Immature natural killer cell (primary cell): ENCODE data around the gene SCN2A. TPM values are rescaled to one million over a fixed set of nuclear protein-coding genes. Genes with fewer than 3 reads are reported as not detected.
A peak's percentile ranks its signal among the peaks of the same experiment; 100 is the strongest.

Experiments
- DNase-seq, 3 donors: peaks; one replicate each; pipeline ENCODE4 v3.0.0; 2022; ENCODE audit warnings: mixed read lengths in 1 of 3
- H3K27ac Mint-ChIP-seq, 6 donors: one replicate each; pipeline ENCODE4 v1.8.0; 2020; ENCODE audit warnings: mixed read lengths in 6 of 6, mild to moderate bottlenecking in 5 of 6, inconsistent platforms in 4 of 6, moderate library complexity in 3 of 6
- H3K27me3 Mint-ChIP-seq, 3 donors: one replicate each; pipeline ENCODE4 v1.8.0; 2020 to 2021; ENCODE audit warnings: low read depth in 3 of 3, mild to moderate bottlenecking in 3 of 3, mixed read lengths in 3 of 3, moderate library complexity in 3 of 3, inconsistent platforms in 1 of 3
- H3K36me3 Mint-ChIP-seq, 3 donors: one replicate each; pipeline ENCODE4 v1.8.0; 2020; ENCODE audit warnings: mixed read lengths in 3 of 3, inconsistent platforms in 2 of 3, mild to moderate bottlenecking in 2 of 3
- H3K4me1 Mint-ChIP-seq, 2 donors: one replicate each; pipeline ENCODE4 v1.8.0; 2020; ENCODE audit warnings: inconsistent platforms in 2 of 2, mild to moderate bottlenecking in 2 of 2, mixed read lengths in 2 of 2, moderate library complexity in 1 of 2
- H3K4me3 Mint-ChIP-seq, 5 donors: one replicate each; pipeline ENCODE4 v1.8.0; 2020; ENCODE audit warnings: mild to moderate bottlenecking in 5 of 5, mixed read lengths in 5 of 5, inconsistent platforms in 3 of 5, moderate library complexity in 3 of 5
- H3K9me3 Mint-ChIP-seq, 6 donors: one replicate each; pipeline ENCODE4 v1.8.0; 2020; ENCODE audit warnings: mild to moderate bottlenecking in 6 of 6, mixed read lengths in 6 of 6, inconsistent platforms in 4 of 6, moderate library complexity in 3 of 6
- polyA plus RNA-seq, 3 donors: library from polyadenylated mRNA; unstranded; fragments of 300-500 nt; fragmentation: Illumina TruSeq; gene quantifications; one replicate each; pipeline ENCODE4 v1.2.3, GENCODE V29; 2021

The SCN2A gene
- polyA plus RNA-seq, 3 donors from 2014 or later: not detected

- no peak for DNase-seq
- H3K27me3 Mint-ChIP-seq: peaks cover 0 to 5% (median 0%) of the 10 kb centered on the region in 3 donors
- peaks cover 0 to 5% (median 0%) of the 10 kb centered on the region in 3 donors for H3K36me3 Mint-ChIP-seq
- H3K4me1 Mint-ChIP-seq: no peaks in the 10 kb centered on the region
- peaks cover 0 to 6% (median 0%) of the 10 kb centered on the region in 6 donors for H3K9me3 Mint-ChIP-seq
- no peak overlapping the region for H3K27ac Mint-ChIP-seq
- H3K4me3 Mint-ChIP-seq: no peak overlapping the region
These were observed 188.5 kb downstream of the SCN2A start for GRCh38 chr2:165427686-165428085.

- no peak overlapping the region for H3K27ac Mint-ChIP-seq
- no peaks in the 10 kb centered on the region for H3K4me1 Mint-ChIP-seq
- no peak overlapping the region for H3K4me3 Mint-ChIP-seq
- H3K9me3 Mint-ChIP-seq: no peaks in the 10 kb centered on the region
- H3K27me3 Mint-ChIP-seq: peaks cover 0 to 5% (median 0%) of the 10 kb centered on the region in 3 donors
- H3K36me3 Mint-ChIP-seq: no peaks in the 10 kb centered on the region
- no peak for DNase-seq
These were observed 189.7 kb downstream of the SCN2A start for GRCh38 chr2:165428926-165429325.

GRCh38 chr2:165431014-165431413 lies 191.8 kb downstream of the SCN2A start:
- peaks cover 0 to 1% of the 10 kb centered on the region in 2 donors for H3K4me1 Mint-ChIP-seq
- no peaks in the 10 kb centered on the region for H3K36me3 Mint-ChIP-seq
- no peak overlapping the region for H3K27ac Mint-ChIP-seq
- H3K9me3 Mint-ChIP-seq: no peaks in the 10 kb centered on the region
- no peak overlapping the region for H3K4me3 Mint-ChIP-seq
- DNase-seq: no peak
- H3K27me3 Mint-ChIP-seq: peaks cover 0 to 5% (median 0%) of the 10 kb centered on the region in 3 donors

GRCh38 chr2:165432234-165432966 lies 193.2 kb downstream of the SCN2A start:
- no peak overlapping the region for H3K4me3 Mint-ChIP-seq
- peaks cover 0 to 3% (median 0%) of the 10 kb centered on the region in 3 donors for H3K27me3 Mint-ChIP-seq
- H3K36me3 Mint-ChIP-seq: no peaks in the 10 kb centered on the region
- no peaks in the 10 kb centered on the region for H3K9me3 Mint-ChIP-seq
- no peak for DNase-seq
- peaks cover 9 to 14% of the 10 kb centered on the region in 2 donors for H3K4me1 Mint-ChIP-seq
- no peak overlapping the region for H3K27ac Mint-ChIP-seq

GRCh38 chr2:165434865-165435496 lies 195.8 kb downstream of the SCN2A start:
- H3K27ac Mint-ChIP-seq: no peak overlapping the region
- no peaks in the 10 kb centered on the region for H3K9me3 Mint-ChIP-seq
- H3K36me3 Mint-ChIP-seq: no peaks in the 10 kb centered on the region
- H3K27me3 Mint-ChIP-seq: no peaks in the 10 kb centered on the region
- peaks cover 17 to 30% of the 10 kb centered on the region in 2 donors for H3K4me1 Mint-ChIP-seq
- no peak overlapping the region for H3K4me3 Mint-ChIP-seq
- DNase-seq: no peak

GRCh38 chr2:165435611-165436010 lies 196.4 kb downstream of the SCN2A start:
- Mint-ChIP-seq H3K4me3 (no peak overlapping the region), H3K9me3 (no peaks in the 10 kb centered on the region), H3K27me3 (peaks cover 0 to 3% (median 0%) of the 10 kb centered on the region in 3 donors), H3K4me1 (peaks cover 23 to 36% of the 10 kb centered on the region in 2 donors), H3K27ac (no peak overlapping the region), H3K36me3 (no peaks in the 10 kb centered on the region)
- DNase-seq: no peak

- H3K27me3 Mint-ChIP-seq: peaks cover 0 to 3% (median 0%) of the 10 kb centered on the region in 3 donors
- H3K4me3 Mint-ChIP-seq: peak overlapping the region in 3 of 5 donors; percentile 31 to 63 (median 36)
- peak overlapping the region in 5 of 6 donors; percentile 24 to 74 (median 42) for H3K27ac Mint-ChIP-seq
- H3K9me3 Mint-ChIP-seq: no peaks in the 10 kb centered on the region
- peaks cover 23 to 37% of the 10 kb centered on the region in 2 donors for H3K4me1 Mint-ChIP-seq
- H3K36me3 Mint-ChIP-seq: no peaks in the 10 kb centered on the region
- DNase-seq: peak in 2 of 3 donors; percentile 26 to 30
These were observed 197.3 kb downstream of the SCN2A start for GRCh38 chr2:165436559-165436958.

GRCh38 chr2:165440367-165440766 lies 201.2 kb downstream of the SCN2A start:
- Mint-ChIP-seq H3K27ac (peak overlapping the region in 5 of 6 donors; percentile 31 to 82 (median 70)), H3K9me3 (peaks cover 0 to 1% (median 0%) of the 10 kb centered on the region in 6 donors), H3K27me3 (peaks cover 0 to 6% (median 1%) of the 10 kb centered on the region in 3 donors), H3K4me3 (peak overlapping the region in 2 of 5 donors; percentile 40 to 46), H3K36me3 (no peaks in the 10 kb centered on the region), H3K4me1 (peaks cover 45 to 59% of the 10 kb centered on the region in 2 donors)
- peak in 2 of 3 donors; percentile 30 to 31 for DNase-seq

Other genes with a start within 250 kb of the SCN2A start
- not detected for gene SCN3A, start 35.4 kb upstream of the SCN2A start, polyA plus RNA-seq
- gene CSRNP3, start 230.3 kb downstream of the SCN2A start, polyA plus RNA-seq: not detected